ENCODE measurements around the gene CHDH. TPM values are rescaled to one million over a fixed set of nuclear protein-coding genes. Genes with fewer than 3 reads are reported as not detected.

CHDH gene
- total and polyA plus RNA-seq, 8 donors: 9.3 to 28.2 (median 18.5) TPM

- H3K27ac ChIP-seq: no peak overlapping the region
- no peak for TF ChIP-seq CTCF (IDR thresholded peaks at IDR 0.05)
- no peaks in the 10 kb centered on the region for H3K27me3 ChIP-seq
- ATAC-seq: peak in 1 of 4 donors; percentile 34
- H3K4me3 ChIP-seq: no peak overlapping the region
- peaks cover 0 to 28% (median 4%) of the 10 kb centered on the region in 3 donors for H3K36me3 ChIP-seq
- H3K4me1 ChIP-seq: peaks cover 4 to 18% (median 6%) of the 10 kb centered on the region in 3 donors
- intact Hi-C loops (cut with DNase I): no loop called here
- DNase-seq: no peak
- no peak for FAIRE-seq
- WGBS, 2 donors: 21 to 25% methylated on average over 1 of the region's 1 CpG
- H3K9me3 ChIP-seq: no peaks in the 10 kb centered on the region
Observed at GRCh38 chr3:53826048-53826447, 20.2 kb downstream of the CHDH start.

- intact Hi-C loops (cut with DNase I): no loop called here
- H3K27ac ChIP-seq: no peak overlapping the region
- H3K4me1 ChIP-seq: peaks cover 4 to 18% (median 6%) of the 10 kb centered on the region in 3 donors
- FAIRE-seq: no peak
- H3K27me3 ChIP-seq: no peaks in the 10 kb centered on the region
- 93 to 95% methylated on average over 4 of the region's 4 CpGs for WGBS, 2 donors
- H3K9me3 ChIP-seq: no peaks in the 10 kb centered on the region
- TF ChIP-seq CTCF (IDR thresholded peaks at IDR 0.05): no peak
- no peak for DNase-seq
- H3K36me3 ChIP-seq: peaks cover 0 to 39% (median 8%) of the 10 kb centered on the region in 3 donors
- no peak for ATAC-seq
- no peak overlapping the region for H3K4me3 ChIP-seq
Observed at GRCh38 chr3:53824795-53825194, 21.4 kb downstream of the CHDH start.

DNA sequence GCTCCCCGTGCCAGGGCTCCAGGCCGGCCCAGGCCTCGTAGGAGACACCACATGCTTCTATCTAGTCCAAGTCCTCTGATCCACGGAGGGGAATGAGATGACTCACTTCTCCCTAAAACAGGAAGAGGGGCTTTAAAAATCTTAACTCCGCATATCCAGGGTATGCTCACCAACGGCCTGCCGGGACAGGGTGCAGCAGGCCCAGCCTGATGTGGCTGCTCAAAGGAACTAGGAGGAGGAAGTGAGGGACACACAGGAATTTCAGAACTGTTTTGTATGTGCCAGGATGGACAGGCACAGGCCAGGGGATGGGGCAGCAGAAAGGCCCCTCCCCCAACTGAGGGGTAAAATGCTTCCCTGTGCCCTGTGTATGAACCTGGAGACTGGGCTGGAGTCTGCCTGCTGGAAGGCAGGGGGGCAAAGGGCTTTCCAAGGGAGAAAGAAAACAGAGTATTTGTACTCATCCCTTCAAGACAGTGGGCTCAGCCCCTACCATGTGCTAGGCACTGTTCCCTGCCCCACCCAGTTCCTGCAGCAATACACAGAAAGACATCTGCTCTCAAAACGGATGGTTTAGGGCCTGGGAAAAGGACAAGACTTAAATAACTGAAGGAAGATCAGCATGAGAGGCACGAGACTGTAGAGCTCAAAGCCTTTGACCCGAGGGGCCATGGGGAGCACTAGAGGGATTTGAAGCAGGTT lies 22.1 kb downstream of the CHDH start:
- Histone ChIP-seq H3K4me1 (peaks cover 4 to 18% (median 6%) of the 10 kb centered on the region in 3 donors), H3K27me3 (no peaks in the 10 kb centered on the region), H3K36me3 (peaks cover 0 to 46% (median 14%) of the 10 kb centered on the region in 3 donors), H3K9me3 (no peaks in the 10 kb centered on the region), H3K27ac (no peak overlapping the region), H3K4me3 (no peak overlapping the region)
- no peak for TF ChIP-seq CTCF (IDR thresholded peaks at IDR 0.05)
- no peak for FAIRE-seq
- WGBS, 2 donors: 77 to 81% methylated on average over 10 of the region's 10 CpGs
- no peak for ATAC-seq
- DNase-seq: no peak
- intact Hi-C loops (cut with DNase I): no loop called here

DNA sequence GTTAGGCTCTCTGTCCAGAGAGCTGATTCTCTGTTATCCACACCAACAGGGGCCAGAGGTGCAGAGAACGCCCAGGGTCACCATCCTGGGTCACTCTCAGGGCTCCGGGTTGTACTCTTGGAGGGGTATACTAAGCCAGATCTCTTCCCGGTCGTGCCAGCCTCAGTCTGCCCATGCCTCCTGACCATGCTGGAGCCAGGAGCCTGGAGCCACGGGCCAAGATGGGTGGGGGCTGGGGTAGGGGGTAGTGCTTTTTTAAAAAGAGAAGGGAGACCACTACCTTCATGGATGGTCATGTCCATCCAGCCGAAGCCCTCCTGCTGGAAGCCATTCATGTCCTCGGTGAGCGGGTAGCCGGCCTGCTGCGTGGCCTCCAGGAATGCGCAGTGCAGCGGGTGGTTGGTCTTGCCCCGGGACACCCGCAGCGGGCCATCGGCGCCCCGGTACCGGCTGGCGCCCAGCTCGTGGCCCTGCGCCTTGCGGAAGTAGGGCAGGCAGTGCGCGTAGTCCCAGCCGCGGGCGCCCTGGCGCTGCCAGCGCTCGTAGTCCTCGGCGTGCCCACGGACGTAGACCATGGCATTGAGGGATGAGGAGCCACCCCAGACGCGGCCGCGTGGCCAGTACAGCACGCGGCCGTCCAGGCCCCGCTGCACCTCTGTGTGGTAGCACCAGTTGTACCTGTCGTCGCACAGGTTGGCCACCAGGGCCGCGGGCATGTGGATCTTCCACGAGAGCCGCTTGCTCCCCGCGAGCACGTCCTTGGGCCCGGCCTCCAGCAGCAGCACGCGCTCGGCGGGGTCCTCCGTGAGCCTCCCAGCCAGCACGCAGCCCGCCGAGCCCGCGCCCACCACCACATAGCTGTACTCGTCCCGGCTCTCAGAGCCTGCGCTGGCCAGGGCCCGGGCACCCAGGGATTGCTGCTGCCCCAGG lies 22.9 kb downstream of the CHDH start:
- intact Hi-C loops (cut with DNase I): no loop called here
- Histone ChIP-seq H3K4me3 (no peak overlapping the region), H3K9me3 (no peaks in the 10 kb centered on the region), H3K27ac (no peak overlapping the region), H3K27me3 (no peaks in the 10 kb centered on the region), H3K4me1 (peaks cover 4 to 12% (median 6%) of the 10 kb centered on the region in 3 donors), H3K36me3 (peaks cover 0 to 54% (median 20%) of the 10 kb centered on the region in 3 donors)
- ATAC-seq: no peak
- 96% methylated on average over 67 of the region's 67 CpGs for WGBS, 2 donors
- FAIRE-seq: no peak
- TF ChIP-seq CTCF (IDR thresholded peaks at IDR 0.05): no peak
- DNase-seq: peak in 2 of 6 donors; percentile 12 to 54
